A549 (cell line): Measurements from ENCODE around the gene SLC6A6.

Experiments
- CTCF ChIP-seq: fragments of >200 bp; sonication (Bioruptor Twin); formaldehyde crosslinking; IDR thresholded peaks from 3 replicates; pipeline ENCODE4 v1.5.1; 2016
- E2F6 ChIP-seq: IDR thresholded peaks from 2 replicates; pipeline ENCODE4 v1.6.1; 2012; ENCODE audit warnings: low read depth, borderline replicate concordance
- PBX3 ChIP-seq: IDR thresholded peaks from 2 replicates; pipeline ENCODE4 v1.6.1; 2012
- POLR2A ChIP-seq: IDR thresholded peaks from 2 replicates; pipeline ENCODE4 v1.6.1; 2012; ENCODE audit warnings: mild to moderate bottlenecking, low read length

GRCh38 chr3:14386254-14386653, 16.2 kb upstream of the SLC6A6 start:
- TF ChIP-seq CTCF = no peak
- no peak for TF ChIP-seq PBX3
- no peak for TF ChIP-seq E2F6
- TF ChIP-seq POLR2A = no peak
